Effector CD8-positive, alpha-beta T cell (primary cell): Measurements from ENCODE around the gene HSPA2.
"Not testable (repeated sequence)": the region's sequence is repeated elsewhere in the genome, so short reads cannot be mapped to it uniquely, and the experiment has no call there.

Experiments used
- DNase-seq: peaks from one replicate; lab custom pipeline; 2025; lab: John Stamatoyannopoulos, UW

The HSPA2 gene

GRCh38 chr14:64562436-64562835, 21.9 kb downstream of the HSPA2 start:
- no peak for DNase-seq

GRCh38 chr14:64563696-64564095, 23.2 kb downstream of the HSPA2 start:
- no peak for DNase-seq

GRCh38 chr14:64566651-64567122, 26.1 kb downstream of the HSPA2 start:
- DNase-seq, result no peak

- no peak for DNase-seq
Measured at GRCh38 chr14:64569138-64569631, 28.6 kb downstream of the HSPA2 start.

- not testable (repeated sequence) for DNase-seq
Measured at GRCh38 chr14:64569646-64570045, 29.1 kb downstream of the HSPA2 start.

GRCh38 chr14:64572386-64573104, 32.0 kb downstream of the HSPA2 start:
- no peak for DNase-seq

- no peak for DNase-seq
Measured at GRCh38 chr14:64573109-64573508, 32.6 kb downstream of the HSPA2 start.

- no peak for DNase-seq
Measured at GRCh38 chr14:64574371-64575107, 34.0 kb downstream of the HSPA2 start.

GRCh38 chr14:64577211-64577610, 36.7 kb downstream of the HSPA2 start:
- no peak for DNase-seq

- no peak for DNase-seq
Measured at GRCh38 chr14:64580467-64580866, 39.9 kb downstream of the HSPA2 start.

- no peak for DNase-seq
Measured at GRCh38 chr14:64581363-64581762, 40.8 kb downstream of the HSPA2 start.

GRCh38 chr14:64581817-64582216, 41.3 kb downstream of the HSPA2 start:
- no peak for DNase-seq

GRCh38 chr14:64584190-64584589, 43.6 kb downstream of the HSPA2 start:
- DNase-seq, result no peak

GRCh38 chr14:64591809-64592208, 51.3 kb downstream of the HSPA2 start:
- no peak for DNase-seq
